ENCODE results near the gene DUSP7. TPM values are rescaled to one million over a fixed set of nuclear protein-coding genes. Genes with fewer than 3 reads are reported as not detected.

Gene DUSP7
- total RNA-seq, 1 donor from 2014 or later: 40.7 TPM

DNA sequence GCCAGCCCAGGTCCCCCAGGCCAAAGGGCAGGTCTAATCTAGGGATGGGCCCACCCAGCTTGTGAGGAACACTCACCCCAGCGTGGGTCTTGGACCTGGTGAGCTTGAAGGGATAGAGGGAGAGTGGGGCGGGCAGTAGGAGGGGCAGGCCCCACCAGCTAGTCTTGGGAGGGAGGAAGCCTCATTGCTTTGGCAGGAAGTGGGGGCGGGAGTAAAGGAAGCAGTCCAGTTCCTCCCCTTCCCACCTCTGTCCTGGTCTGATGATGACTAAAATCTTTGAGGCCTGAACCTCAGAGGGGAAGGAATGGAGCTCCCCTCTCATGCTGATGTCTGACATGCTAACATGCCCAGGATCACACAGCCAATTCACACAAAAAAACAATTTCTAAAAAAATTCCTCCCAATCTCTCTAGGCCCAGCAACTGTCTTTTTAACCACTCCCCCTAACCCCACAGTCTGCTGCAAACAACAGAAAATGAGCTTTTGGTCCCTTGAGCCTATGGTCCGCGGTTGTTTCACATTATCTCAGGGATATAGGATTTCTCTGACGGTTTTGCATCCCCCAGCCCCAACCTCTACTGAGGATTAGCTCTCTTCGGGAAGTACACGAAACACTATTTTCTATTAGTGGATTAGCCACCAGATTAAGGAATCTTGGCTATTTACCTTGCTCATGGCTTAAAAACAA lies 30.7 kb upstream of the DUSP7 start:
- intact Hi-C loops (cut with micrococcal nuclease): loop anchor here (2.0 to 5.0 kb wide), 2 partner anchors 34 to 55 kb away; no protein-coding TSS in a partner anchor

DNA sequence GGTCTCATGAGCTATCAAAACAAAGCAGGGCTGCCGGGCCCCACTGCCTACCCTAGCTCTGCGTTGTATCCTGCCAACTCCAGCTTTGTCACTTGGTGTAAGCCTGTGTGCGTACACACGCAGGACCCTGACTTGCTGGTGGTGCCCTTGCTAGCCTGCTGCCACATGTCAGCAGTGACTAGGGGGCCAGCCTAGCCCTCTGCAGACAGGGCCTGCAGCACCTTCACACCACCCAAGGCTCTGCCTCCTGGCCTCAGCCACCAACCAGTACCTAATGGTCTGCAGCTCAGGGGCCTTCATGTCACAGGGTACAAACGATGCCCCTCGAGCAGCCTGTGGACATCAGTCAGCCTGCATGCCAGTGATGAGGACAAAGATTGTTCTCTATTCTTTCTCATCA lies 30.1 kb upstream of the DUSP7 start:
- intact Hi-C loops (cut with micrococcal nuclease): loop anchor here (2.0 to 5.0 kb wide), 2 partner anchors 34 to 56 kb away; no protein-coding TSS in a partner anchor

DNA sequence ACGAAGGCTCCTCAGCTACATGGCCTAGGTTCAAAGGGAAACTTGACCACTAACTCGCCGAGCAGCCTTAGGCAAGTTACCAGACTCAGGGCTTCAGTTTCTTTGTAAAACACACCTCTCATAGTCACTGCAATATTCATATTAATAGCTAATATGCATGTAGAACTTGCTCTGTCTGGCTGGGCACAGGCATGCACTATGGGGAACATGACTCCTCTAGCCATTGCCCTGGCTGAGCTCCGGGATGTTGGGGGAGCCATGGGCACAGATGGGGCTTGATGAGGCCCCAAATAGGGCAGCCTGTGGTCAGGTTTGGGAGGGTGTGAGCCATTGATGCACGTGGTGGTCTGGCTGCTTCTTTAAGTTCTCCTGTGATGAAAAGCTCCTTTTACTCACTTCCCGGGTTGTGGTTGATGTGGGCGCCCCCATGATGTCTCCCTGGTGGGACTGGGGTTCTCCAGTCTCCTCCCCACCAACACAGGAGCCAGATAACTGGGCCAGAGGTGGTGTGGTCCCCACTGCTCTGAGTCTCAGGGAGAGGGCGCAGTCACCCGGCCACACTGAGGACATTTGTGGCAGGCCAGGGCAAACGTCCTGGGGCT lies 29.4 kb upstream of the DUSP7 start:
- intact Hi-C loops (cut with micrococcal nuclease): loop anchor here (2.0 to 5.0 kb wide), 2 partner anchors 33 to 57 kb away; no protein-coding TSS in a partner anchor

GRCh38 chr3:52084954-52085680 lies 28.7 kb upstream of the DUSP7 start:
- intact Hi-C loops (cut with micrococcal nuclease): loop anchor here (5.0 kb wide), 1 partner anchor 57 kb away; no protein-coding TSS in a partner anchor

- intact Hi-C loops (cut with micrococcal nuclease): no loop called here
Observed at GRCh38 chr3:52084216-52084945, 28.0 kb upstream of the DUSP7 start.

- intact Hi-C loops (cut with micrococcal nuclease): no loop called here
Observed at GRCh38 chr3:52083556-52084087, 27.3 kb upstream of the DUSP7 start.

DNA sequence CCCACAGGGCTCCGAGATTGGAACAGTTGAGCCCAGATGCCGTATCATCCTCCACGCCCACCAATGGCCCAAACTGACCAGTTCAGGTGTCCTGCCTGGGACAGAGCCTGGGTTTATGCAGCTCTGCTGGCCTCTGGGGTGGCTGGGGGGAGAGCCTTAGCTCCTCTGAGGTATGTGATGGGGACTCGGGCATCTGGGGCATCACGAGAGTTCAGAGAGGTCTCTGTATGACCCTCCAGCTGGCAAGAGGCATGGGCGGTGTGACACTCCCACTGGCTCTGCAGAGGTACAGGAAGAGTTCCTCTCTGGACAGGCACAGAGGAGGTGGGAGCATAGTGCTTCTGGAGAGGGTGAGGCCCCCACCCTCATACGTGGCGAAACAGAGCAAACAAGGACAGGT lies 26.6 kb upstream of the DUSP7 start:
- intact Hi-C loops (cut with micrococcal nuclease): no loop called here

DNA sequence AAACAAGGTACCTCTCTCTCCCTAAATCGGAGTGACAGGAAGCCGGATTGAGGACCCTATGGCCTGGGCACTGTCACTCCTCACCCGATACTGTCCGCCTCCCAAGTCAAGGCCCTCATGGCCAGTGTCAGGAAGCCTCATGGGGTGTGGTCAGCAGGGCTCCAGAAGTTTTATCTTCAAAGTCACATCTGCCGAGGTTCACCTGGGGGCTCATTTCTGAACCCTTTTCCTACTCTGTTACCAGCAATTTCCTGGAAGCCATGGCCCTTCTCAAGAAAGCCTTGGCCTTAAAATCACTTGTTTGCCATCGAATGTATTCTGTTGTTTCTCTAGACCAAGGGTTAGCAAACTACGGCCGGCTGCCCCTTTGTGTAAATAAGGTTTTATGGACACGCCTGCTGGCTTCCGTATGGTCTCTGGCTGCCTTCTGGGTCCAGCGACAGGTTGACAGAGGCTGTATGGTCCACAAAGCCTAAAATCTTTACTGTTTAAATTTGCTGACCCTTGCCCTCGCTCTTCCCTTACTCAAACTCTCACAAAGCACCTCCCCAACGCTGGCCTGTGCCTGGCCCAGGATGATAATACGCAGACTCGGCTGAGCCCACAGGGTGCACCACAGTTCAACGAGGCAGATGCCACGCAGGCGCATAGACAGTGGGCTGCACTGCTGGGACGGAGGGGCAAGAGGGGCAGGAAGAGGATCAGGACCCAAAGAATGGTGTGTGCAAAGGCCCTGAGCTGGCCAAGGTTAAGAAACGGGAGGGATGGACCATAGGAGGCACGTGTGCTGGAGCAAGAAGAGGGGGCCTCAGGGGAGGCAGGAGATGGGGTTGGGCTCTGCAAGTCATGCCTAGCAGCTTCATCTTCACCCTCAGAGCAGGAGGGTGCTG lies 24.7 kb upstream of the DUSP7 start:
- intact Hi-C loops (cut with micrococcal nuclease): no loop called here

DNA sequence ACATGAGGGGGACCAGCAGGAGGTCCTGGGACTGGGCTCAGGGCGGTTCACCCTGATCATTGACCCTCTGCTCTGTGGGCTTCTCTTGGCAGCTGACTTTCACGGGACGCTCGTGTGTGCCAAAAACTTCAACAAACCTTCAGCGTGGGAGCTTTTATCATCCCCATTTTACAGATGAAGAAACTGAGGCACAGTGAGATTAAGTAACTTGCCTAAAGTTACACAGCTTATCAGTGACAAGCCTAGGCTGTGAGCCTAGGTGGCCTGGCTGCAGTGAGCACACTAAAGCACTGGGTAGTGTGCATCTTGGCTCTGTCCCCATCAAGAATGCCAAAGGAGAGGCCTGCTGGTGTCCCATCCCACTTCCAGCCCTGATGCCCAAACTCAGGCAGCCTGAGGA lies 23.6 kb upstream of the DUSP7 start:
- intact Hi-C loops (cut with micrococcal nuclease): no loop called here

DNA sequence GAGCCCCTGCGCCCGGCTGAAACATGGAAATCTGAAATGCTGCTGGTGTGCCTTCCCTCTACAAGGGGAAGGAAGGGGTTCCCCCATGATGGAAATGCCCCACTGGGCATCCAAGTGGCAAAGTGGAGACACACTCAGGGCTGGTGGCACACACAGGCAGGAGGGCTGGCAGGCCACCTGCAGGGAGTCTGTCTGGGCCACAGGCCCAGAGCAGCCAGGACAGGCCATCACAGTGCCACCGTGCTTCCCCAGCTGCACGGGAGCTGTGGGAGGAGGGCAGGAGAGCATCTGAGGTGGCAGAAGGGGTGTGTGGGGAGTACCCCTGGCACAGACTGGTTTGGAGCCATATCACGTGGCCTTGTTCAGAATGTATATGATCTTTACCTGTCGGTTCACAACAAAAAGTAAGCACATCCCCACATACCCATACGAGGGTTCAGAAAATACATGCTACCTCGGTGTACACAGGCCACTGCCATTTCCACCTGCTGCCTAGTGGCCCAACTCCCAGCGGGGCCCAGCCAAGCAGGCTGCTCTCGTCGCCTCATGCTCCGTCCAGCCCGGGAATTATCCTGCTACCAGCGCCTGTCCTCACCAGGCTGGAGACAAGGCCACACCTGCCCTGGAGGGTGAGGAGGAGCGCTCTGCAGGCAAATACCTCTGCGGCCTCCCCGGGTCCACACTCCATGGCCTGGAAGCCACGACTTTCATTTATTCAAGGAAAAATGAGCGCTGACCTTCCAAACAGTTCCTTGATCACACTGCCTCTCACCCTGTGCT lies 22.6 kb upstream of the DUSP7 start:
- intact Hi-C loops (cut with micrococcal nuclease): no loop called here

GRCh38 chr3:52077925-52078324 lies 21.6 kb upstream of the DUSP7 start:
- intact Hi-C loops (cut with micrococcal nuclease): no loop called here

DNA sequence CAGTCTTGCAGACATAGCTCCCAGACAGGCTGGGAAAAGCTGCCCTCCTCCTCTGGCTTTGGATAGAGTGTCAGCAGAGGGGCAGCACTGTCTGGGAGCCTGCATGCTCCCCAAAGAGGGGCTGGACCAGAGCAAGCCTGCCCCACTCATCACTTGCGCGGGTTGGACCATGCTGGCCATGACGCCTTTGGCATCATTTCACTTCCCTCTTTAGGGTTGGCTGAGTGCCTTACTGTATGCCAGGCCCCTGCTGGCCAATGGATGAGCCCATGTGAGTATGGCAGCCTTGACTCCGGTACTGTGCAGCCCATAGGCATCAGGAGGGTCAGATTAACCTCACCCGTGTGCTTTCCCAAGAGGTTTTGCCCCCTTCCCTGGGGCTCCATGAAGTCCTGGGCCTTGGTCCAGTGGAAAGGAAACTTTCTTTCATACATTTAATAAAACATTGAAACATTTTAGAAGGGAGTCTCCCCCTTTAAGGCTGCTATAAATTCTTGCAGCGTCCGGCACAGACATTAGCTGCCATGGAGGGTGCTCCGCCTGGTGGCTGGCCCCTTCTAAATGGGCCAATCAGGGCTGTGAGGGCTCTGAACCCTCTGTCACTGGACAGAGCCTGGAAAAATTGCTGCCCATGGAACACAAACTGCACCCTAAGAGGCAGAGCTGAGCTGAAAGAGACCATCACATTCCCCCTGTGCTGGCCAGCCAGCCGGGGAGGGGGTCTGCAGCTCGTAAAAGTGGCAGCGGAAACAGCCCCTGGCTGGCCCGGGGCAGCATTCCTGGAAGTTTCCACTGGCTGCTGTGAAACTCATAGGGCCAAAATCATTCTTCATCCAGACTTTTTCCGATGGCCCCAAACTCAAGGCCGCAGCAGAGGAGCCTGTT lies 20.8 kb upstream of the DUSP7 start:
- intact Hi-C loops (cut with micrococcal nuclease): no loop called here

GRCh38 chr3:52073490-52073889 lies 17.1 kb upstream of the DUSP7 start:
- intact Hi-C loops (cut with micrococcal nuclease): no loop called here

DNA sequence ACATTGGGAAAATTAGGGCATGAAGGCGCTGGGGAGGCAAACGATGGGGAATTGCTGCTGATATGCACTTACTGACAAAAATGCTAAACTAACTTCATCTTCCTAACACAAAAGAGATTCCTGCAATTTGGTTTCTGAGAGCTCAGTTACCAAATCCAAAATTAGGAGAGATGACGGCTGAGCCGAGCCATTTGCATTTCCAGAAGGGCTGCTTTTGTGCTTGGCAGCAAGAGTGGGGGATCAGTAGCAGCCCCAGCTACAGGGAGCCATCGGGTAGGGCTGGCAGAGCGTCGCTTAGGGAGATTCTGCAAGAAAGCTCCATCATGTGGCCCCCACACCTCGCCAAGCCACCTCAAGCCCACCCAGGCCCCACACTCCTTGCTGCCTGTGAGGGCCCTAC lies 16.1 kb upstream of the DUSP7 start:
- intact Hi-C loops (cut with micrococcal nuclease): no loop called here

- intact Hi-C loops (cut with micrococcal nuclease): no loop called here
Observed at GRCh38 chr3:52072020-52072419, 15.6 kb upstream of the DUSP7 start.

- intact Hi-C loops (cut with micrococcal nuclease): no loop called here
Observed at GRCh38 chr3:52070724-52071621, 14.6 kb upstream of the DUSP7 start.

- intact Hi-C loops (cut with micrococcal nuclease): no loop called here
Observed at GRCh38 chr3:52069855-52070254, 13.5 kb upstream of the DUSP7 start.

- intact Hi-C loops (cut with micrococcal nuclease): no loop called here
Observed at GRCh38 chr3:52069135-52069534, 12.8 kb upstream of the DUSP7 start.

Data from T-helper 1 cell treated with Interleukin-12 subunit alpha and Interleukin-12 subunit beta and Interleukin-4 antibody, amounts not matched to agents 30 ng/mL and 1 ng/mL, for 36 hours (primary cell).